T-cell (primary cell): ENCODE measurements around the gene MRPS14. TPM values are rescaled to one million over a fixed set of nuclear protein-coding genes. Genes with fewer than 3 reads are reported as not detected.

Experiments used
- ATAC-seq, 4 experiments: fragments of 200-7000 bp in 3 of 4; fragments of 150-1000 bp in 1 of 4; cut with Tn5 transposase; replicated peaks in 1 of 4; 1 replicate in 3 of 4; 2 replicates in 1 of 4; pipeline ENCODE4 v1.10.0; 2021; ENCODE audit warnings: moderate library complexity in 3 of 4, mild to moderate bottlenecking in 2 of 4, moderate number of reproducible peaks in 1 of 4
- CTCF ChIA-PET, 2 donors: fragments of 300-600 bp; sonication (Branson Sonifier 250); formaldehyde crosslinking; loops; one replicate each; lab custom pipeline; 2022; ENCODE audit warnings: antibody characterized with exemption in 2 of 2; lab: Charles Lee
- POLR2A ChIA-PET, 2 donors: fragments of 300-600 bp; sonication (Branson Sonifier 250); formaldehyde crosslinking; loops; one replicate each; lab custom pipeline; 2022; ENCODE audit warnings: antibody characterized with exemption in 2 of 2; lab: Charles Lee
- DNase-seq, 35 experiments: peaks; one replicate each; pipeline versions ENCODE4 v3.0.0 to v3.0.0-alpha.2; 2013 to 2023
- H3K27ac ChIP-seq: one replicate; pipeline ENCODE4 v1.5.1; 2013; ENCODE audit warnings: low read length
- H3K27me3 ChIP-seq, 2 experiments: replicated peaks in 1 of 2; 1 replicate in 1 of 2; 2 replicates in 1 of 2; pipeline versions ENCODE4 v1.6.1 to v1.7.0; 2013; ENCODE audit warnings: low read length in 1 of 2, mixed read lengths in 1 of 2; ENCODE audit not compliant: control insufficient read depth in 2 of 2, insufficient read depth in 2 of 2; ENCODE audit errors: extremely low read depth in 1 of 2
- H3K36me3 ChIP-seq, 2 donors: 1 replicate in 1 of 2; 2 replicates in 1 of 2; pipeline versions ENCODE4 v1.6.1 to v1.7.0; 2013; ENCODE audit warnings: low read length in 1 of 2; ENCODE audit not compliant: control insufficient read depth in 2 of 2, insufficient read depth in 1 of 2; ENCODE audit errors: extremely low read depth in 1 of 2
- H3K4me1 ChIP-seq, 2 experiments: 1 replicate in 1 of 2; 2 replicates in 1 of 2; pipeline versions ENCODE4 v1.6.1 to v1.7.0; 2013; ENCODE audit warnings: low read length in 2 of 2, mixed read lengths in 1 of 2; ENCODE audit not compliant: insufficient read depth in 2 of 2, control insufficient read depth in 1 of 2; ENCODE audit errors: extremely low read depth in 1 of 2
- H3K4me3 ChIP-seq, 2 donors: 1 replicate in 1 of 2; 2 replicates in 1 of 2; pipeline versions ENCODE4 v1.5.1 to v1.7.0; 2013; ENCODE audit warnings: mild to moderate bottlenecking in 2 of 2, low read length in 1 of 2, moderate library complexity in 1 of 2; ENCODE audit not compliant: control insufficient read depth in 1 of 2; ENCODE audit errors: extremely low read depth in 1 of 2
- H3K9me3 ChIP-seq: 2 replicates; pipeline ENCODE4 v1.7.0; 2013
- H3K27ac Mint-ChIP-seq, 2 donors: one replicate each; pipeline ENCODE4 v1.8.0; 2020 to 2021; ENCODE audit warnings: mild to moderate bottlenecking in 2 of 2, mixed read lengths in 2 of 2
- H3K27me3 Mint-ChIP-seq, 2 donors: one replicate each; pipeline ENCODE4 v1.8.0; 2021 to 2022; ENCODE audit warnings: mixed read lengths in 2 of 2
- H3K36me3 Mint-ChIP-seq: one replicate; pipeline ENCODE4 v1.8.0; 2021; ENCODE audit warnings: mixed read lengths
- H3K4me1 Mint-ChIP-seq, 3 donors: one replicate each; pipeline ENCODE4 v1.8.0; 2020 to 2022; ENCODE audit warnings: mixed read lengths in 3 of 3, mild to moderate bottlenecking in 1 of 3
- H3K4me3 Mint-ChIP-seq, 3 donors: one replicate each; pipeline ENCODE4 v1.8.0; 2020 to 2022; ENCODE audit warnings: mild to moderate bottlenecking in 3 of 3, mixed read lengths in 3 of 3, moderate library complexity in 3 of 3
- H3K9me3 Mint-ChIP-seq, 3 donors: one replicate each; pipeline ENCODE4 v1.8.0; 2020 to 2022; ENCODE audit warnings: mixed read lengths in 3 of 3
- WGBS: methylation state at CpG from one replicate; pipeline ENCODE4 v1.1.5; 2013; ENCODE audit warnings: missing lambda C conversion rate; ENCODE audit not compliant: insufficient coverage; 5-methylcytosine and 5-hydroxymethylcytosine counted together
- total RNA-seq, 35 experiments: library from RNA in 6 of 35; stranded (reverse) in 6 of 35; fragments of 120-200 nt in 1 of 35; gene quantifications; one replicate each; pipeline versions ENCODE4 v1.2.1 to v1.2.4 and lab custom pipeline; 2013 to 2026

The MRPS14 gene
- total RNA-seq, 5 donors from 2014 or later (not counting 1 experiment from before 2014, with no cell fraction given): 14.3 to 28.8 (median 25.8) TPM

- Mint-ChIP-seq H3K27me3 (no peaks in the 10 kb centered on the region), H3K4me3 (no peak overlapping the region), H3K4me1 (peaks cover 48 to 61% (median 56%) of the 10 kb centered on the region in 3 donors), H3K27ac (peak overlapping the region; percentile 90 to 94), H3K36me3 (peaks cover 14% of the 10 kb centered on the region), H3K9me3 (no peaks in the 10 kb centered on the region)
- H3K9me3 ChIP-seq: no peaks in the 10 kb centered on the region
- H3K27ac ChIP-seq: peak overlapping the region; percentile 76
- no peak for ATAC-seq
- peaks cover 0 to 12% of the 10 kb centered on the region in 2 donors for H3K36me3 ChIP-seq
- H3K4me3 ChIP-seq: peak overlapping the region; percentile 75 to 84
- H3K4me1 ChIP-seq: peaks cover 22% of the 10 kb centered on the region in 2 experiments
- WGBS: 6% methylated on average over 5 of the region's 5 CpGs
- H3K27me3 ChIP-seq: no peaks in the 10 kb centered on the region
- ChIA-PET CTCF (interaction anchor here (0.7 to 3.8 kb wide), 8 partner anchors 16 to 314 kb away, joined by 3 to 35 read pairs (median 4); partner anchors contain the start of gene MRPS14 (in 1 of the 2)), POLR2A (interaction anchor here (0.9 to 2.9 kb wide), 6 partner anchors 14 to 201 kb away, joined by 3 to 58 read pairs (median 4); partner anchors contain the start of gene MRPS14 (in 1 of the 2))
- DNase-seq: peak in 1 of 35 experiments; percentile 38
These were observed 22.5 kb downstream of the MRPS14 start for GRCh38 chr1:175000697-175001187.

DNA sequence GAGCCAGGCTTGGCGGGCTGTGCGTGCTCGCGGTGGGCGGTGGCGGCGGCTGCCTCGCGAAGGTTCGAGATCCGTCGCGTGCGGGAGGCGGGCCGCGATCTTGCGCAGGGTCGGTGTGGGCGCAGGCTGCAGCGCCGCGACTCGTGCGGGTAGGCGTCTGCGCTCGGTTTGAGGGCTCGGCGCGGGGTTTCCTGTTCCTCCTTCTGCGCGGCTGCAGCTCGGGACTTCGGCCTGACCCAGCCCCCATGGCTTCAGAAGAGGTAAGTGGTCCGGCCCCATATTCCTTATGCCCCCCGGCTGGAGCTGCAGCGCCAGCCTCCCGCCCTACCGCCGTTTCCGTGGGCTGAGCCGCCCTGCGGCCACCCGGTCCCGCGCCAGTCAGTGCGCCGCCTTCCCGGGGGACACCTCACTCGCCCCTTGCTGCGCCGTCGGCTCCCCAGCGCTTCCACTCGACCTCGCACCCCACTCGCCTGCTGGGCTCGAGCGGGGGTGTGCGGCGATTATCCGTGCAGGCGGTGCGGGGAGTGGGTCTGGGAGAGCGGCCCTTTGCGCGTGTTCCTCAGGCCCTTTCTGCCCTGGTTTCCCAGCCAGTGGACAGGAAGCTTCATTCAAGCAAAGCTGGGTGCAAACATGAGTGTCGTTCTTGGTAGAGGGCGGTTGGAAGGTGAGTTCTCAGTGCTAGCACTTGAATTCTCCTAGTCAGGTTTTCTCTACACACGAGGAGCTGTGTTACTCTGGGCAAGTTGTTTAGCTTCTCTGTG, 23.1 kb downstream of the MRPS14 start, which contains the start of gene CACYBP:
Gene CACYBP (plus strand): TSS at position 12 of the 761 bp plus-strand sequence. CDS start 234 bp downstream, at position 246.
- POLR2A ChIA-PET: interaction anchor here (0.6 to 2.9 kb wide), 13 partner anchors 11 to 200 kb away, joined by 3 to 58 read pairs (median 5); partner anchors contain the start of gene MRPS14 (in 1 of the 2)
- peak in 3 of 4 experiments; percentile 2 to 5 (median 4) for ATAC-seq
- H3K4me3 Mint-ChIP-seq: no peak within 1 kb of the TSS
- H3K4me1 Mint-ChIP-seq: peaks cover 42 to 54% (median 49%) of the 10 kb centered on the region in 3 donors
- Histone ChIP-seq H3K27me3 (no peaks in the 10 kb centered on the region), H3K36me3 (peaks cover 0 to 6% of the 10 kb centered on the region in 2 donors), H3K4me1 (peaks cover 22% of the 10 kb centered on the region in 2 experiments), H3K9me3 (no peaks in the 10 kb centered on the region), H3K27ac (peak within 1 kb of the TSS; percentile 99), H3K4me3 (peak within 1 kb of the TSS; percentile 75 to 84)
- WGBS: under 1% methylated on average over 71 of the region's 71 CpGs
- CTCF ChIA-PET: interaction anchor here (0.6 to 3.8 kb wide), 11 partner anchors 10 to 315 kb away, joined by 3 to 35 read pairs (median 7); partner anchors contain the start of gene MRPS14 (in 1 of the 2)
- peak in 15 of 35 experiments; percentile 5 to 56 (median 18) for DNase-seq
- peaks cover 9% of the 10 kb centered on the region for H3K36me3 Mint-ChIP-seq
- H3K9me3 Mint-ChIP-seq: no peaks in the 10 kb centered on the region
- peak within 1 kb of the TSS; percentile 90 to 94 for H3K27ac Mint-ChIP-seq
- no peaks in the 10 kb centered on the region for H3K27me3 Mint-ChIP-seq

DNA sequence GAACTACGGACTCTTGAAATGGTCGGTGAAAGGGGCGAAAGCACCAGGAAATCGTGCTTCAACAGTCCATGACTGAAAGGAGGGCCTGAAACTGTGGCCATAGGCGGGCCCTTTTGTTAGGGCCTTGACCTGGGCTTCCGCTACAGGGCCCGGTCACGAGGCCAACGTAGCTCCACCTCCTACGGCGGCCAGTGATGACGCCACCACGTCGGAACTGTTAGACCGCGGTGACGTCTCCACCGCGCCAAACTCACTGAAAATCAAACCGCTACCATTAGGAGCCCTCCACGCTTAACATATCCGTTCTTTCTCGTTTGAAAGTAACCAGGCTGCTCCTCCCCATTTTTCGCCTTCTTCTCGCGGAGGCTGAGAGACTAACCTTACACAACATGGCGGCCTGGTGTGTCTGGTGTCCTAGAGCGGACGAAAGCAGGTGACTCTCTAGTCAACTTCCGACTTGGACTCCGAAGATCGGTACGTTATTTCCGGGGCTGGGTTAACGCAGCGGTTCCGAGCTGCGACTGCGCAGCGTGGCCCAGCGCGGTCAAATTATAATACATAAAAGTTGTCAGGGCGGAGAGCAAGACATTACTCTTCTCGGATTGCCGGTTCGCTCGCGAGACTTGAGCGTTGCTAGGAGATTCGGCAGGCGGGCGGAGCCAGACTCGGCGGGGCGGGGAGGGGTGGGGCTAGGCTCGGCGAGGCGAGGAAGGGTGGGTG, 23.8 kb downstream of the MRPS14 start:
- H3K4me1 ChIP-seq: peaks cover 22% of the 10 kb centered on the region in 2 experiments
- no peaks in the 10 kb centered on the region for H3K27me3 Mint-ChIP-seq

DNA sequence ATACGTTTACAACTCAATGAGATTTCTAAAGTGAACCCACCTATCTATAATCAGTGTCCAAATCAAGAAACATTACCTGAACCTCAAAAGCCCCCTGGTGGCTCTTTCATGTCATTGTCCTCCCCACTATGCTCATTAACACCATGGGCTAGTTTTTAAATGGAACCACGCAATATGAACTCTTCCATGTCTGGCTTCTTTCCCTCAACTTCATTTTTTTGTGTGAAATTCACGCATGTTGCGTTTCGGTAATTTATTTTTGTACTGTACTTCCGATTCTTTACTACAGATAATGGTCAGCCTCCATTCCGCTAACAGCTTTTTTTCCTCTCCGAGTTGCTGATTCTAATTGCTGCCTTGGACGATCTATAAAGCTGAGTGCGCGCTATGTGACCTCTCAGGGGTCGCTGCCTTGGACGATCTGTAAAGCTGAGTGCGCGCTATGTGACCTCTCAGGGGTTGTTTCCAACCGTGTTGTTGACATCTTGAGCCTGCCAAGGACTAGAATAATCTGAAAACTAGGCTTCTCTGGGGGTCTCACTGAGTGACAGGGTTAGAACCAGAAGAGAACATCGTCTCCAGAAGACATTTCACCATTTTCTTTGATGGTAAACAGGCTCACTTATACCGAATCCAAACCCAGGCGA, 24.5 kb downstream of the MRPS14 start:
- H3K4me1 Mint-ChIP-seq: peaks cover 32 to 49% (median 40%) of the 10 kb centered on the region in 3 donors
- ChIA-PET CTCF (interaction anchor here (0.6 to 3.8 kb wide), 19 partner anchors 9 to 227 kb away, joined by 3 to 35 read pairs (median 7); partner anchors contain the start of genes KIAA0040 (in 1 of the 2) and MRPS14 (in 1 of the 2)), POLR2A (interaction anchor here (0.6 to 2.9 kb wide), 16 partner anchors 19 to 1284 kb away, joined by 3 to 58 read pairs (median 6); partner anchors contain the start of genes MRPS14 (in 2 of the 2) and KLHL20 (in 1 of the 2))
- DNase-seq (peak in 32 of 35 experiments; percentile 11 to 81 (median 42)), ATAC-seq (no peak)
- Histone ChIP-seq H3K27me3 (no peaks in the 10 kb centered on the region), H3K4me3 (peak overlapping the region; percentile 75 to 82), H3K27ac (peak overlapping the region; percentile 99), H3K4me1 (peaks cover 22% of the 10 kb centered on the region in 2 experiments), H3K9me3 (no peaks in the 10 kb centered on the region), H3K36me3 (peaks cover 0 to 3% of the 10 kb centered on the region in 2 donors)
- H3K36me3 Mint-ChIP-seq: peaks cover 10% of the 10 kb centered on the region
- WGBS: 11% methylated on average over 17 of the region's 19 CpGs
- H3K4me3 Mint-ChIP-seq: no peak overlapping the region
- H3K27me3 Mint-ChIP-seq: no peaks in the 10 kb centered on the region
- no peaks in the 10 kb centered on the region for H3K9me3 Mint-ChIP-seq
- no peak overlapping the region for H3K27ac Mint-ChIP-seq

More for the DNA sequence above, 23.8 kb downstream of the MRPS14 start:
- H3K27ac Mint-ChIP-seq: no peak overlapping the region
- CTCF ChIA-PET: interaction anchor here (0.6 to 3.8 kb wide), 19 partner anchors 10 to 228 kb away, joined by 3 to 35 read pairs (median 7); partner anchors contain the start of genes KIAA0040 (in 1 of the 2) and MRPS14 (in 1 of the 2)
- POLR2A ChIA-PET: interaction anchor here (0.6 to 2.9 kb wide), 19 partner anchors 10 to 1284 kb away, joined by 3 to 58 read pairs (median 5); partner anchors contain the start of genes MRPS14 (in 2 of the 2) and KLHL20 (in 1 of the 2)
- H3K9me3 ChIP-seq: no peaks in the 10 kb centered on the region
- H3K9me3 Mint-ChIP-seq: no peaks in the 10 kb centered on the region
- peak overlapping the region; percentile 99 for H3K27ac ChIP-seq
- H3K4me1 Mint-ChIP-seq: peaks cover 37 to 51% (median 47%) of the 10 kb centered on the region in 3 donors
- peak; percentile 94 to 99 (median 97) for DNase-seq
- no peaks in the 10 kb centered on the region for H3K36me3 ChIP-seq
- H3K4me3 ChIP-seq: peak overlapping the region; percentile 75 to 82
- no peak overlapping the region for H3K4me3 Mint-ChIP-seq
- WGBS: under 1% methylated on average over 56 of the region's 58 CpGs
- H3K36me3 Mint-ChIP-seq: peaks cover 7% of the 10 kb centered on the region
- no peaks in the 10 kb centered on the region for H3K27me3 ChIP-seq
- ATAC-seq: peak; percentile 78 to 85 (median 80)

- Mint-ChIP-seq H3K9me3 (no peaks in the 10 kb centered on the region), H3K27me3 (no peaks in the 10 kb centered on the region), H3K27ac (peak overlapping the region; percentile 34 to 36), H3K4me3 (peak overlapping the region in 1 of 3 donors; percentile 19), H3K36me3 (peaks cover 8% of the 10 kb centered on the region), H3K4me1 (peaks cover 18 to 37% (median 26%) of the 10 kb centered on the region in 3 donors)
- no peak overlapping the region for H3K27ac ChIP-seq
- no peak overlapping the region for H3K4me3 ChIP-seq
- H3K9me3 ChIP-seq: no peaks in the 10 kb centered on the region
- H3K36me3 ChIP-seq: peaks cover 0 to 3% of the 10 kb centered on the region in 2 donors
- peaks cover 16 to 18% of the 10 kb centered on the region in 2 experiments for H3K4me1 ChIP-seq
- POLR2A ChIA-PET: interaction anchor here (0.6 kb wide), 4 partner anchors 28 to 1036 kb away, joined by 3 to 5 read pairs (median 3); no protein-coding TSS in a partner anchor
- CTCF ChIA-PET: interaction anchor here (0.6 to 1.5 kb wide), 4 partner anchors 31 to 141 kb away, joined by 3 to 4 read pairs (median 3); no protein-coding TSS in a partner anchor
- WGBS: 86% methylated on average over 2 of the region's 3 CpGs
- H3K27me3 ChIP-seq: no peaks in the 10 kb centered on the region
- no peak for DNase-seq
- no peak for ATAC-seq
These were observed 26.2 kb downstream of the MRPS14 start for GRCh38 chr1:174997041-174997440.
